ENCODE measurements around the gene CLASP2. TPM values are rescaled to one million over a fixed set of nuclear protein-coding genes. Genes with fewer than 3 reads are reported as not detected.

CLASP2 gene
- total RNA-seq, 1 experiment from 2014 or later = 58.9 TPM

- intact Hi-C loops (cut with micrococcal nuclease) = no loop called here
- no peak for DNase-seq (ENCODE audit: unreplicated experiment)
- H3K4me1 Mint-ChIP-seq (ENCODE audit: insufficient read depth, unreplicated experiment) = no peaks in the 10 kb centered on the region
- ChIA-PET CTCF (interaction anchor here (0.6 to 1.0 kb wide), 2 partner anchors 39 to 41 kb away, joined by 3 to 4 read pairs; no protein-coding TSS in a partner anchor), POLR2A (no interaction called here)
- no peaks in the 10 kb centered on the region for H3K9me3 Mint-ChIP-seq (ENCODE audit: unreplicated experiment)
- TF ChIP-seq CTCF (IDR thresholded peaks at IDR 0.05; ENCODE audit: unreplicated experiment) = no peak
- H3K27ac Mint-ChIP-seq (ENCODE audit: low read depth, unreplicated experiment) = no peak overlapping the region
- no peak overlapping the region for H3K4me3 Mint-ChIP-seq (ENCODE audit: unreplicated experiment)
- no TSS peak for BruUV-seq (replicated peaks)
- no peaks in the 10 kb centered on the region for H3K36me3 Mint-ChIP-seq (ENCODE audit: insufficient read depth, unreplicated experiment)
- no peaks in the 10 kb centered on the region for H3K27me3 Mint-ChIP-seq (ENCODE audit: insufficient read depth, unreplicated experiment)
These were observed 19.1 kb upstream of the CLASP2 start for GRCh38 chr3:33737146-33737545.

DNA sequence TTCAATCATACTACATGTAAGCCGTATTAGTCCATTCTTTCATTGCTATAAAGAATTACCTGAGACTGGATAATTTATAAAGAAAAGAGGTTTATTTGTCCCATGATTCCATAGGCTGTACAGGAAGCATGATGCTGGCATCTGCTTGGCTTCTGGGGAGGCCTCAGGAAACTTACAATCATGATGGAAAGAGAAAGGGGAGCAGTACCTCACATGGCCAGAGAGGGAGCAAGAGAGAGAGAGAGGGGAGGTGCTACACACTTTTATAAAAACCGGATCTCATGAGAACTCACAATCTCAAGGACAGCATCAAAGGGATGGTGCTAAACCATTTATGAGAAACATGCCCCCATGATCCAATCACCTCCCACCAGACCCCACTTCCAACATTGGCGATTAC lies 14.3 kb upstream of the CLASP2 start:
- no peak overlapping the region for H3K4me3 Mint-ChIP-seq (ENCODE audit: unreplicated experiment)
- POLR2A ChIA-PET = no interaction called here
- BruUV-seq (replicated peaks) = no TSS peak
- TF ChIP-seq CTCF (IDR thresholded peaks at IDR 0.05; ENCODE audit: unreplicated experiment) = peak; percentile 23
- no peak overlapping the region for H3K27ac Mint-ChIP-seq (ENCODE audit: low read depth, unreplicated experiment)
- H3K36me3 Mint-ChIP-seq (ENCODE audit: insufficient read depth, unreplicated experiment) = no peaks in the 10 kb centered on the region
- no peaks in the 10 kb centered on the region for H3K4me1 Mint-ChIP-seq (ENCODE audit: insufficient read depth, unreplicated experiment)
- H3K9me3 Mint-ChIP-seq (ENCODE audit: unreplicated experiment) = peaks cover 7% of the 10 kb centered on the region
- CTCF ChIA-PET = no interaction called here
- intact Hi-C loops (cut with micrococcal nuclease) = no loop called here
- H3K27me3 Mint-ChIP-seq (ENCODE audit: insufficient read depth, unreplicated experiment) = no peaks in the 10 kb centered on the region
- DNase-seq (ENCODE audit: unreplicated experiment) = no peak

DNA sequence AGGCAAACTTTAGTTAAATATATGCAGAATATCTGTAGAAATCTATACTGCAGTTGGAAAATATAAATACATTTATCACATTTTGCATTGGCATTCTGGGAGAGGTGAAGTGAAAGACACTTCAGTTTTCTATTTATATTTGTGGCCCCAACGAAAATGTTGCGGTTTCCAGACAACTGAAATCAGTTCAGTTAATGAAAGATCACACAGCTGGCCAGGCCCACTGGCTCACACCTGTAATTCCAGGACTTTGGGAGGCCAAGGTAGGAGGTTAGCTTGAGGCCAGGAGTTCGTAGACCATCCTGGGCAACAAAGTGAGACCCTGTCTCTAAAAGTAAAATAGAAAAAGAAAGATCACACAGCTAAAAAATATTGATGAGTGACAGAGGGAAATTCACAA lies 11.9 kb upstream of the CLASP2 start:
- no peaks in the 10 kb centered on the region for H3K36me3 Mint-ChIP-seq (ENCODE audit: insufficient read depth, unreplicated experiment)
- TF ChIP-seq CTCF (IDR thresholded peaks at IDR 0.05; ENCODE audit: unreplicated experiment) = no peak
- H3K4me3 Mint-ChIP-seq (ENCODE audit: unreplicated experiment) = no peak overlapping the region
- H3K27ac Mint-ChIP-seq (ENCODE audit: low read depth, unreplicated experiment) = no peak overlapping the region
- intact Hi-C loops (cut with micrococcal nuclease) = no loop called here
- ChIA-PET POLR2A (interaction anchor here (0.7 to 1.2 kb wide), 2 partner anchors 11 to 119 kb away, joined by 3 to 4 read pairs; no protein-coding TSS in a partner anchor), CTCF (interaction anchor here (0.6 to 2.3 kb wide), 7 partner anchors 11 to 102 kb away, joined by 3 to 8 read pairs (median 4); no protein-coding TSS in a partner anchor)
- no peak for DNase-seq (ENCODE audit: unreplicated experiment)
- H3K4me1 Mint-ChIP-seq (ENCODE audit: insufficient read depth, unreplicated experiment) = no peaks in the 10 kb centered on the region
- peaks cover 7% of the 10 kb centered on the region for H3K9me3 Mint-ChIP-seq (ENCODE audit: unreplicated experiment)
- no peaks in the 10 kb centered on the region for H3K27me3 Mint-ChIP-seq (ENCODE audit: insufficient read depth, unreplicated experiment)
- BruUV-seq (replicated peaks) = no TSS peak

DNA sequence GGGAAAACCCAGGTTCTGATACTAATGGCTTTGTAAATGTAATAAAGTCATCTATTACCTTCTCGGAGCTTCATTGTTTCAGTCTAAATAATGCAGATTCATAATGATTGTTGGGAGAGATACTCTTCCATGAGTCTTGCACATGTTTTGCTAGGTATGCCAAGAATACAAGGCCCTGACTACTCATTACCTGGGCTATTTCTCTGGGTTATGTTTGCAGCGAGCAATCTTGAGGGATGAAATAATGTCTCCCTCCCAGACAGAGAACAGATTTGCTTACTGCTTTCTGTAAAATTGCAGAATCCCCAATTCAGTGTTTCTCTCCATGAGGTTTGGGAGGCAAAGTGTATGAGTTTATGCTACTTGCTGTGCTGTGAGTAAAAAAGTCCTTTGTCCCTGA lies 6.2 kb upstream of the CLASP2 start:
- DNase-seq (ENCODE audit: unreplicated experiment) = no peak
- Mint-ChIP-seq H3K27me3 (ENCODE audit: insufficient read depth, unreplicated experiment) (no peaks in the 10 kb centered on the region), H3K9me3 (ENCODE audit: unreplicated experiment) (no peaks in the 10 kb centered on the region), H3K36me3 (ENCODE audit: insufficient read depth, unreplicated experiment) (no peaks in the 10 kb centered on the region), H3K27ac (ENCODE audit: low read depth, unreplicated experiment) (no peak overlapping the region), H3K4me1 (ENCODE audit: insufficient read depth, unreplicated experiment) (no peaks in the 10 kb centered on the region), H3K4me3 (ENCODE audit: unreplicated experiment) (no peak overlapping the region)
- CTCF ChIA-PET = interaction anchor here (1.7 kb wide), 1 partner anchor 51 kb away, joined by 8 read pairs; no protein-coding TSS in a partner anchor
- POLR2A ChIA-PET = interaction anchor here (0.7 kb wide), 1 partner anchor 118 kb away, joined by 3 read pairs; no protein-coding TSS in a partner anchor
- intact Hi-C loops (cut with micrococcal nuclease) = no loop called here
- BruUV-seq (replicated peaks) = no TSS peak
- no peak for TF ChIP-seq CTCF (IDR thresholded peaks at IDR 0.05; ENCODE audit: unreplicated experiment)

Measured in MCF 10A (cell line).